ENCODE data around the gene SCCPDH.

SCCPDH gene, protein sequence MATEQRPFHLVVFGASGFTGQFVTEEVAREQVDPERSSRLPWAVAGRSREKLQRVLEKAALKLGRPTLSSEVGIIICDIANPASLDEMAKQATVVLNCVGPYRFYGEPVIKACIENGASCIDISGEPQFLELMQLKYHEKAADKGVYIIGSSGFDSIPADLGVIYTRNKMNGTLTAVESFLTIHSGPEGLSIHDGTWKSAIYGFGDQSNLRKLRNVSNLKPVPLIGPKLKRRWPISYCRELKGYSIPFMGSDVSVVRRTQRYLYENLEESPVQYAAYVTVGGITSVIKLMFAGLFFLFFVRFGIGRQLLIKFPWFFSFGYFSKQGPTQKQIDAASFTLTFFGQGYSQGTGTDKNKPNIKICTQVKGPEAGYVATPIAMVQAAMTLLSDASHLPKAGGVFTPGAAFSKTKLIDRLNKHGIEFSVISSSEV

DNA sequence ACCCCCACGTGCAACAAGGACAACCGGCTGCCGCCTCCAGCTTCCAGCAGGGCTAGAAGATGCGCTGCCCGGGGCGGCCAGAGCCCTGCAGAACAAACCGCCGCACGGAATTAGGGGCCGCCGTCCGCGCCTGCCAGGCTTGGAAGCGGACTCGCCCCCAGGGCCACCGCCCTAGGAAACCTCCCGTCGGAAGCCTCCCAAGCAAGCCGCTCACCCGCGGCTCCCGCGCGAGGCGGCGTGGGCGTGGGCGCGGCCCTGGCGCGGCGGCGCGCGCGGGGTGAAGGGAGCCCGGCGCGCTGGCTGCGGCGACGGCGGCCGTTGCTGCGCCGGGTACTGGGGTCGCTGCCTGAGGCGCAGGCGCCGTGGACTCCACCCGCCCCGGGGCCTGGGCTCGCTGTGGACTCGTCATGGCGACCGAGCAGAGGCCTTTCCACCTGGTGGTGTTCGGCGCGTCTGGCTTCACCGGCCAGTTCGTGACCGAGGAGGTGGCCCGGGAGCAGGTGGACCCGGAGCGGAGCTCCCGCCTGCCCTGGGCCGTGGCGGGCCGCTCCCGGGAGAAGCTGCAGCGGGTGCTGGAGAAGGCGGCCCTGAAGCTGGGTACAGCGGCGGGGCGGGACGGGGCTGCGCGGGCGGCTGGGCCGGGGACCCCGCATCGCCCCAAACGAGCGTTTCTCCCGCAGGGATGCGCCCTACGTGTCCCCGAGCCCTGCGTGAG is at the start of gene SCCPDH:
Gene SCCPDH (plus strand): TSS at position 394 of the 715 bp plus-strand sequence. CDS start 14 bp downstream, at position 408.
- no peaks in the 10 kb centered on the region for H3K27me3 ChIP-seq (ENCODE audit: low read depth)
- DNase-seq (ENCODE audit: low spot score in 2 of 2) = peak; percentile 55 to 79

DNA sequence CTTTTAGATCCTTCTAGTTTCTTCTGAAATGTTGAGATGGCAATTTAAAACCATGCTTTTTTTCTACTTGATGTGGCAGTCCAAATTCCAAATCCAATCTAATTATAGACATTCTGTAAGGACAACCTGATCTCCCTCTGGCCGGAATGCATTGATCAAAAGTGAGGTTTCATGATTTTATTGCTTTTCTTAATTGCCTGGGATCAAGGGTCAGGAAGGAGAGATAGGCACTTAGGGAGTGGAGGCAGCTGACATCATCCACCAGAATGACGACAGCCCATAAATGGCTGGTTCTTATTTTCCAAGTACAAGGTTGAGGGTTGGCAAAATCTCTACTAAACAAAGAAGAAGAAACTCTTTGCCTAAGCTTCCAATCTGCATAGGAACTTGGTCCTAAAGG is 46.4 kb upstream of the SCCPDH start:
- in situ Hi-C loops (cut with MboI; ENCODE audit: low sequenced_read_pairs) = no loop called here
- no peak for DNase-seq (ENCODE audit: low spot score in 2 of 2)
- Histone ChIP-seq H3K4me1 (no peaks in the 10 kb centered on the region; the same call in 1 of the 2 replicates), H3K27me3 (ENCODE audit: low read depth) (no peaks in the 10 kb centered on the region), H3K4me3 (no peak overlapping the region), H3K36me3 (replicated peaks) (no peaks in the 10 kb centered on the region), H3K9me3 (no peaks in the 10 kb centered on the region)

More for the DNA sequence above, at the start of gene SCCPDH:
- peaks cover 4% of the 10 kb centered on the region for H3K9me3 ChIP-seq
- H3K36me3 ChIP-seq (replicated peaks) = peaks cover 16% of the 10 kb centered on the region
- H3K4me3 ChIP-seq = peak within 1 kb of the TSS; percentile 60
- in situ Hi-C loops (cut with MboI; ENCODE audit: low sequenced_read_pairs) = no loop called here
- H3K4me1 ChIP-seq = peaks cover 11% of the 10 kb centered on the region; the same call in 1 of the 2 replicates

DNA sequence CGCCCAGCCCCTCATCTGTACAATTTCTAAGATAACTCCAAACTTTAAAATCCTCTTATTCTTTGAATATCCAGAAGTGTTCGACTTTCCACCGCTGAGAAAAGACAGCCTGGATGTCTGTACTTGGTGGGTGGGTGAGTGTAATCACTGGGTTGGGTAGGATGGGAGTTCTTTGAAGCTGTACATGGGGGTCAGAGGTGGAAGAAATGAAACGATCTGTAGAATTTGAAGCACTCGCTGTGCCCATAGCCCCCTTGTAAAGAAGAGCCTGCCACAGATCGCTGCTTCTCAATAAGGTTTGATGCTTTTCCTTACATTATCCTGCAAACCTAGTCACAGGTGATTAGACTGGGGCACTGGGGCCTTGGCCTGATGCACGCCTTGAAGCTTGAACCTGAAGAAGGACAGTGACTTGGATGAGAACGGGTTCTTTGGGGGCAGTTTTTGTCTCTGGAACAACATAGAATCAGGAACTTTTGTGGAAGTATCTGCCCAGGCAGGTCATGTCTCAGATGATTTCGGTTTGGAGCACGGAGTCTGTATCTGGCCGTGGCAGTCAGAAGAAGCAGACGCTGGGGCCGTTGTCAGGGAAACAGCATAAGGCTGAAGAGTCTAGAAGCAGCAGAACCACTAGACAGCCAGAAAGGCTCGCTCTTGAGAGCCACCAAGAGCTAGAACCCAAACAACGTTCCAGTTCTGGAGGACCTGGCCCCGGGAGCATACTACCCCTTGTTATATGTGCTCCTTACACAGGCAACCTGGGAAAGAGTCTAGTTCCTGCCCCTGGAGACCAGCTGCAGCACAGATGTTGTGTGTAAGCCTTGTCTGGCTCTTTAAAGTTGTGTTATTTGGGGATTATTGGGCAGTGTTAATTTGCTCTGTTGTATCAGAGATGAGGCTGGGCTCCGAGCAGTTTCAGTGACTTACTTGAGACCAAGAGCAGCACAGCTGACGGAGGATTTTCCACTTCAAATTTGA is 45.1 kb upstream of the SCCPDH start:
- Histone ChIP-seq H3K36me3 (replicated peaks) (no peaks in the 10 kb centered on the region), H3K4me1 (no peaks in the 10 kb centered on the region), H3K4me3 (no peak overlapping the region), H3K27me3 (ENCODE audit: low read depth) (no peaks in the 10 kb centered on the region), H3K9me3 (no peaks in the 10 kb centered on the region)
- in situ Hi-C loops (cut with MboI; ENCODE audit: low sequenced_read_pairs) = no loop called here
- no peak for DNase-seq (ENCODE audit: low spot score in 2 of 2)

DNA sequence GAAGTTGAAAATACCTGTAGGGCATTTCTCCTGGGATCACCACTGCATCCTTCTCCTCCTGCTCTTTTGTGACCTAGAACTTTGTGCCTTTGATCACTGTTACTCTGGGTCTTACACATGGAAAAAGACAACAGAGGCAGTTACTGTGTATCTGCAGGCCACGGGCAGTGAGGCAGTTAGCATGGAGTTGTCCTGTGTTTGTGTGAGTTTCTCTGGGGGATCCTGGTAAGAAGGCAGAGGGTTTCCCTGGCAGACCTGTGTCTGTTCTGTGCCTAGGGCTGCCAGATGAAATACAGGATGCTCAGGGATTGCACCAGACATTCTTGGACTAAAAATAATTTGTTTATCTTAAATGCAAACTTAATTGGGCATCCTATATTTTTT is 44.4 kb upstream of the SCCPDH start:
- Histone ChIP-seq H3K27me3 (ENCODE audit: low read depth) (no peaks in the 10 kb centered on the region), H3K4me1 (no peaks in the 10 kb centered on the region), H3K36me3 (replicated peaks) (no peaks in the 10 kb centered on the region), H3K9me3 (no peaks in the 10 kb centered on the region), H3K4me3 (no peak overlapping the region)
- DNase-seq (ENCODE audit: low spot score in 2 of 2) = no peak
- in situ Hi-C loops (cut with MboI; ENCODE audit: low sequenced_read_pairs) = no loop called here

DNA sequence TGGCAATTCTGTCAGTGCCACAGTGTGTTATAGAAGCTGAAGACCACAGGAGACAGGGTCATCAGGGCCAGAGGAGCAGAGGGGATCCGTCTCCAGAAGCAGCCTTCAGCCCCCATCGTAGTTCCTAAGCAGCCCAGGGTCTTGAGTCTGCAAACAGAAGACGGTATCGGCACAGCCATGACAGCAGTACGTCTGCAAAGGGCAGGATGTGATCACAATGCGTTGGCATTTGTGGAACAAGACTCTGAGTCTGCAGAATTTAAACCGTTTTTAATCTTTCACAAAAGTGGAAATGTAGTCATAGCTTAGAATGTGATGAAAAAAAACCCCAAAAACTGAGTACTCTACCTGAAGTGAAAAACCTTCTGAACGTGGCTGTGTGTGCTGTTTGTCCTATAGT is 44.0 kb upstream of the SCCPDH start:
- no peak overlapping the region for H3K4me3 ChIP-seq
- in situ Hi-C loops (cut with MboI; ENCODE audit: low sequenced_read_pairs) = no loop called here
- no peak for DNase-seq (ENCODE audit: low spot score in 2 of 2)
- no peaks in the 10 kb centered on the region for H3K9me3 ChIP-seq
- H3K36me3 ChIP-seq (replicated peaks) = no peaks in the 10 kb centered on the region
- no peaks in the 10 kb centered on the region for H3K27me3 ChIP-seq (ENCODE audit: low read depth)
- H3K4me1 ChIP-seq = no peaks in the 10 kb centered on the region

DNA sequence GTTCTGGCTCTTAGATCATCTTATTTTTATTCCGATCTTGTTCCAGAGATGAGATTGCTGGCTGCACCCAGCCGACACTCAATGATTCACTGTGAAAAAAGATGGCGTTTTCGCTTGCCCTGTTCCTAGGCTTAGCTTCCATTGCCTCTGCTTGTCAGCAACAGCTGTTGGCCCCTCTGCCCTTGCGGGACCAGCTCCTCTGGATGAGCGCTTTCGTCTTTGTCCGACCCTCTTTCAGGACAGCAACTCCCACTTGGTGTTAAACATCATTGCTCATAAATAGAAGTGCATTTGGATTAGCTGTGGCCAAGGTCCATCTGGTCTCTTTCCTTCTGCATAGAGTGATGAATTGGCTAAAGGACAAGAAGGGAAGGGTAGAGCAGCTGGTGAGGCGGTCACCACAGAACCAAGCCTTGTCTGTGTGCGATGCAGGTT is 43.5 kb upstream of the SCCPDH start:
- in situ Hi-C loops (cut with MboI; ENCODE audit: low sequenced_read_pairs) = no loop called here
- no peak overlapping the region for H3K4me3 ChIP-seq

DNA sequence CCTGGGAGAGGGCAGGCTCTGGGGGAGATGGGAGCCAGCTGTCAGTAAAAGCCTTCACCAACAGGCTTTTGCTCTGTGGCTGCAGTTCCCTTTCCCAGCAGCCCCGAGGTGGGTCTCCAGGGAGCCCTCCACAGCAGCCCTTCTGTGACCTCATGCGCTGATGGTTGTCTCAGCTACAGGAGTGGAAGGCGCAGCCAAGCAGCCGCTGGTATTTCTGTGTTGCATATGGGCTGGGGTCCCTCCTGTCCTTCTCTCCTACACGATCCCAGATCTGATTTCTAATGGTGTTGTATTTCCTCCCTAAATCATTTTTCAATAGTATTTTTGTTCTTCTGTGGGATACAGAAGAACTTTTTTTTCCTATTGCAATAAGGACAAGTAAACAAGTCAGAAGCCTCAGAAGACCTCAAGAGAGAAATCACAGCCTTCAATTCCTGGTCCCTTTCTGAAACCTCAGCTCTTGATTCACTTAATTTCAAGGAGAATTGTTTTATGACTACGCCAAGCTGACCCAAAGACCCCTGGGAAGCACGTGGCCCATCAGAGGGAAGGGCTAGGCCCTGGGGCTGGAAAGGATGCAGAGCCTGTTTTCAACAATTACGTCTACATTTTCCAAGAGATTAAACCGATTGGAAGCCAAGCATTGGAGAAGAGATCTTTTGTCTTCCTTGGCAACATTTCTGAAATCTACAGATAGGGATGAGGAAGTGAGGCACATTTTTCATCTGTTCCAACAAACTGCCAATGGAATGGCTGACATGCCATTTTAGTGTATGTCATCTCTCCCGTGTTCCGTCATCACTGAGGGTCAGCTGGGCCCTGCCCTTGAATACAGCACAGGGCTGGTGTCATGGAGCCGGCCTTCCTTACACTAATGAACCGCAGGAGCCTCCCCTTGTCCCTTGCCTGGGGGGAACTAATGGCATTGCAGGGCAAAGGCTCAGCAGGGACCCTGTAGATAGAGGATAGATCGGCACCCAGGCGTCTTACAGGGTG is 42.0 kb upstream of the SCCPDH start:
- no peak for DNase-seq (ENCODE audit: low spot score in 2 of 2)
- H3K27me3 ChIP-seq (ENCODE audit: low read depth) = no peaks in the 10 kb centered on the region
- H3K9me3 ChIP-seq = no peaks in the 10 kb centered on the region
- H3K36me3 ChIP-seq (replicated peaks) = no peaks in the 10 kb centered on the region
- no peaks in the 10 kb centered on the region for H3K4me1 ChIP-seq
- H3K4me3 ChIP-seq = no peak overlapping the region
- in situ Hi-C loops (cut with MboI; ENCODE audit: low sequenced_read_pairs) = no loop called here

More for the DNA sequence above, 43.5 kb upstream of the SCCPDH start:
- no peaks in the 10 kb centered on the region for H3K9me3 ChIP-seq
- H3K4me1 ChIP-seq = no peaks in the 10 kb centered on the region
- no peaks in the 10 kb centered on the region for H3K27me3 ChIP-seq (ENCODE audit: low read depth)
- no peaks in the 10 kb centered on the region for H3K36me3 ChIP-seq (replicated peaks)
- DNase-seq (ENCODE audit: low spot score in 2 of 2) = no peak

DNA sequence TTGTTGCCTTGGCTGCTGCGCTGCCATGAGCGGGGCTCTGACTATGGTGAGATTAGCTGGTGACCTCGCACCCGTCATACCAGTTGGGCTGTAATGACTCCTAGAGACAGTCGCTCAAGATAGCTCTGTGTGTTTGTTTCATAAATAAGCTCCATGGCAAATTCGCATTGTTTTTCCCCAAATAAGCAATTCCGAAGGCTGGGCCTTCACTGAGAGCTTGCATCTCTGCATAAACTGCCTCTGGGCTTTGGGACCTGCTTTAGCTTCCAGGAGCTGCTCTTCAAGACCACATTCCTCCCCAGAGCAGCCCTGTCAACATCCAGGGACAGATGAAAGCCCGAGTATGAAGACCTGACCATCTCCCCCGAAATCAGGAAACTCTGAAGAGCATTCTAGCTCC is 40.7 kb upstream of the SCCPDH start:
- Histone ChIP-seq H3K9me3 (no peaks in the 10 kb centered on the region), H3K27me3 (ENCODE audit: low read depth) (no peaks in the 10 kb centered on the region), H3K4me1 (no peaks in the 10 kb centered on the region), H3K4me3 (no peak overlapping the region), H3K36me3 (replicated peaks) (no peaks in the 10 kb centered on the region)
- in situ Hi-C loops (cut with MboI; ENCODE audit: low sequenced_read_pairs) = no loop called here
- no peak for DNase-seq (ENCODE audit: low spot score in 2 of 2)

DNA sequence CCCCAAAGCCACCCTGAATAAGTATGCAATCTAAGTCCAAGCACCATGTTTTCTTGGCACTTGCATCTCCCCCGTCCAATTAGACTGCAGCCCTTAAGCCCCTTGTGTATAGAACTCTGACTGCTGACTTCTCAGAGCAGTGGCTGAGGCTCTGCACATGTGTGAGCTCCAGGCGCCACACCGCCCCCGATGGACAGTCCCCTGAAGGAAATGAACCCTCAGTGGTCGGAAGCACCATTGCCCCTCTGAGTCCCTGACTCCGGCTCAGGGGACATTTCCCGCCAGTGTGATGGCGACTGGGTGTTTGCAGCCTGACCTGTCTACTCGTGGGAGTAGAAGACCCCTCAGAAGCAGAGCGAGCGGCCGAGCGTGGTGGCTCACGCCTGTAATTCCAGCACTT is 37.2 kb upstream of the SCCPDH start:
- Histone ChIP-seq H3K4me1 (peaks cover 4% of the 10 kb centered on the region; the same call in 1 of the 2 replicates), H3K27me3 (ENCODE audit: low read depth) (no peaks in the 10 kb centered on the region), H3K4me3 (no peak overlapping the region), H3K9me3 (no peaks in the 10 kb centered on the region), H3K36me3 (replicated peaks) (no peaks in the 10 kb centered on the region)
- peak in 1 of 2 experiments; percentile 26 for DNase-seq (ENCODE audit: low spot score in 2 of 2)
- in situ Hi-C loops (cut with MboI; ENCODE audit: low sequenced_read_pairs) = no loop called here

DNA sequence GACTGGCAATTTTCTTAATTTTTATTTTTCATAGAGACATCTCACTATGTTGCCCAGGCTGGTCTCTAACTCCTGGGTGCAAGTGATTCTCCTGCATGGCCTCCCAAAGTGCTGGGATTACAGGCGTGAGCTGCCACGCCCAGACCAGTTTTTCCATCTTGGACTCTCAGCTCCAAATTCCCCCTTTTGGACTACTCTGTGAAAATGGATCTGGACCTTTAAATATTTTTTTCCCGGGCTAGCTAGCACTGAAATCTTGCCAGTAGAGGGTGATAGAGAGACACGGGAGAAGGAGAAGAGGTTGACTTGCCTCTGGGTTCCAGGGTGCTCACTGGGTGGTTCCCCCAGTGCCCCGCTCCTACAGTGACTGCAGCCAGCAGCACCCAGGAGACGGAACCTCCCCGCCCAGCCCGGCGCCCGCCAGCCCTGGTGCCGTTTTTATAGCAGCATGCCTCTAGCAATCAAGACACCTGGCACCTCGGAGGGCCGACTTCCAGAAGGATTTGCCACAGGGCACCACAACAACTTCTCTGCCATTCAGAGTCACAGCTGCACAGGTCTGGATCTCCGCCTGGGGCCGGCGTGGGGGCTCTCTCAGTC is 34.7 kb upstream of the SCCPDH start:
- peaks cover 4% of the 10 kb centered on the region; the same call in 1 of the 2 replicates for H3K4me1 ChIP-seq
- H3K27me3 ChIP-seq (ENCODE audit: low read depth) = no peaks in the 10 kb centered on the region
- DNase-seq (ENCODE audit: low spot score in 2 of 2) = peak; percentile 71 to 78
- in situ Hi-C loops (cut with MboI; ENCODE audit: low sequenced_read_pairs) = no loop called here
- H3K36me3 ChIP-seq (replicated peaks) = no peaks in the 10 kb centered on the region
- H3K4me3 ChIP-seq = peak overlapping the region; percentile 23
- no peaks in the 10 kb centered on the region for H3K9me3 ChIP-seq

DNA sequence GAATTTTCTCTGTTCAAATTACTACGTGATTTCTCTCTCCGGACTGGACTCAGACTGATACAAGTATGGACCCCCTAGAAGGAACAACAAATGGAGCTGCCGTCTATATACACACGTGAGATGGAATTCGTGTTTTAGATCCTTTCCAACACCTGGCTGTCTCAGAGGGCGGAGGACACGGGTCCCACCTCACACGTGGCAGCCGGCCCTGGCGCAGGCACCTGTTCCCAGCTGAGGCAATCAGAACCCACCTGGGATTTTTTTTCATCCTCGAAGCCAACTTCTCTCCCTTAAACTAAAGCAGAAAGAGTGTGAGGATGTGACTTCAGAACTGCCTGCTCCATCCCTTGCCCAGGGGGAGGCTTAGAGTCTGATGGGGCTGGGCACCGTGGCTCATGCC is 34.1 kb upstream of the SCCPDH start:
- Histone ChIP-seq H3K4me3 (no peak overlapping the region; the same call in 1 of the 2 replicates), H3K36me3 (replicated peaks) (no peaks in the 10 kb centered on the region), H3K27me3 (ENCODE audit: low read depth) (no peaks in the 10 kb centered on the region), H3K4me1 (peaks cover 4% of the 10 kb centered on the region; the same call in 1 of the 2 replicates), H3K9me3 (peaks cover 3% of the 10 kb centered on the region; the same call in 1 of the 2 replicates)
- in situ Hi-C loops (cut with MboI; ENCODE audit: low sequenced_read_pairs) = no loop called here
- no peak for DNase-seq (ENCODE audit: low spot score in 2 of 2)

All from HAP-1 (cell line).